Natural killer cell treated with Interleukin-12 subunit alpha and Interleukin-12 subunit beta and Interleukin-15 and Interleukin-18, amount 100 ng/mL, for 72 hours (primary cell): Measurements from ENCODE around the gene E2F6. TPM values are rescaled to one million over a fixed set of nuclear protein-coding genes. Genes with fewer than 3 reads are reported as not detected.

Experiments used
- ATAC-seq, 2 donors: fragments of 150-1000 bp; cut with Tn5 transposase in 1 of 2; sonication (Bioruptor Pico), chemical (Tn5 transposase) in 1 of 2; 2 replicates each; pipeline ENCODE4 v1.10.0; 2021
- DNase-seq: peaks from one replicate; pipeline ENCODE4 v3.0.0; 2022; ENCODE audit warnings: low spot score
- H3K27ac Mint-ChIP-seq, 2 donors: 1 replicate in 1 of 2; 2 replicates in 1 of 2; pipeline ENCODE4 v1.8.0; 2022; ENCODE audit warnings: mixed read lengths in 2 of 2, mild to moderate bottlenecking in 1 of 2, moderate library complexity in 1 of 2
- H3K27me3 Mint-ChIP-seq, 2 donors: 1 replicate in 1 of 2; 2 replicates in 1 of 2; pipeline ENCODE4 v1.8.0; 2022; ENCODE audit warnings: mixed read lengths in 2 of 2
- H3K36me3 Mint-ChIP-seq: one replicate; pipeline ENCODE4 v1.8.0; 2022; ENCODE audit warnings: mixed read lengths
- H3K4me1 Mint-ChIP-seq, 2 donors: 1 replicate in 1 of 2; 2 replicates in 1 of 2; pipeline ENCODE4 v1.8.0; 2022; ENCODE audit warnings: low read depth in 2 of 2, mixed read lengths in 2 of 2, mild to moderate bottlenecking in 1 of 2
- H3K4me3 Mint-ChIP-seq: one replicate; pipeline ENCODE4 v1.8.0; 2022; ENCODE audit warnings: mixed read lengths
- H3K9me3 Mint-ChIP-seq: 2 replicates; pipeline ENCODE4 v1.8.0; 2022; ENCODE audit warnings: mixed read lengths
- total RNA-seq, 2 donors: library from RNA; stranded (reverse); gene quantifications; one replicate each; pipeline ENCODE4 v1.2.3, GENCODE V29; 2022

E2F6 gene
- total RNA-seq, 2 donors from 2014 or later: 10.8 to 11.6 TPM

GRCh38 chr2:11397513-11397912 lies 68.4 kb downstream of the E2F6 start:
- H3K4me1 Mint-ChIP-seq: no peaks in the 10 kb centered on the region
- no peaks in the 10 kb centered on the region for H3K9me3 Mint-ChIP-seq
- no peak for DNase-seq
- no peaks in the 10 kb centered on the region for H3K36me3 Mint-ChIP-seq
- H3K27me3 Mint-ChIP-seq: no peaks in the 10 kb centered on the region
- no peak for ATAC-seq
- no peak overlapping the region for H3K4me3 Mint-ChIP-seq
- H3K27ac Mint-ChIP-seq: no peak overlapping the region

DNA sequence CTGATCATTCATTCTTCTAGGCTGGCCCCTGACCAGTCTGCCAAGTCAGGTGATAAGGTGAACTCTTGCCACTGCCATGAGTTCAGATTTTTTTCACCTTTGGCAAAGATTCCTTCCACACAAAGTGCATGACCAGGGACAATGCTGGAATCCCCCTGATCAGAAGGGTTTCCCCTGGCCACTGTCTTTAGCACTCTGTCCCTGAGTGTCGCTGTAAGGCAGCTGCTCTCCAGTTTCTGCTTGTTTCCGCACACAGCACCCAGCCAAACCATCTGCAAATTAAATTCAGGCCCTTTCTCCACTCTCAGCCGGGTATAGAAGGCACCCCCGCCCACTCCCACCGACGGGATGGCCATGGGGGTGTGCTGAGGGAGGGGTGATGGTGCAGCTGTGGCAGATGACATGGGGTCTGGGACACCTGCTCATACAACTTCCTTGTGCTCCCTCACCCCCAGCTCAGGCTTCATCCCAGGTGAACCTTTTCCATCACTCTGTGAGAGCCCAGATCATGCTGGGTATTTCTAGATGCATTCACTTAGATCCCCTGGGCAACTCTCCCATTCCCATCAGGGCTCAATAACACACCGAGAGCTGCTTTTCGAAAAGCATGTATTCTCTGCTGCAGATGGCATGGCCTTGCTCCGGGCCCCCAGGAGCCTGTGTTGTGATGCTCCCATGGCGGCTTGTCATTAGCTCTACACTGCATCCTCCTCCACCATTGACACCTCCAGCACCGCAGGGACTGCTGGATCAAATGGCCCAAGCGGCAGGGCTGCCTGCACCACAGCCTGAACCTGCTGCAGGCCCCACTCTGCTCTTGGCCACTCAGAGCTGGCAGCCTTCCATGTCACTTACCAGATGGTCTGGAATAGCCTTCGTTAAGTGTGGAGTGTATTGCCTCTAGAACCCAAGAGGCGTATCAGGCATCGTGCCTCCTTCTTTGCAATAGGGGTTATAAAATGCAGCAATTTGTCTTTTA lies 69.2 kb downstream of the E2F6 start:
- Mint-ChIP-seq H3K27ac (no peak overlapping the region), H3K4me3 (no peak overlapping the region), H3K36me3 (no peaks in the 10 kb centered on the region), H3K27me3 (no peaks in the 10 kb centered on the region), H3K9me3 (no peaks in the 10 kb centered on the region), H3K4me1 (no peaks in the 10 kb centered on the region)
- no peak for DNase-seq
- ATAC-seq: peak in 1 of 2 donors; percentile 30

GRCh38 chr2:11396021-11396420 lies 69.9 kb downstream of the E2F6 start:
- DNase-seq (no peak), ATAC-seq (no peak)
- no peaks in the 10 kb centered on the region for H3K36me3 Mint-ChIP-seq
- no peak overlapping the region for H3K27ac Mint-ChIP-seq
- no peak overlapping the region for H3K4me3 Mint-ChIP-seq
- no peaks in the 10 kb centered on the region for H3K4me1 Mint-ChIP-seq
- H3K27me3 Mint-ChIP-seq: peaks cover 0 to 3% of the 10 kb centered on the region in 2 donors
- no peaks in the 10 kb centered on the region for H3K9me3 Mint-ChIP-seq

- Mint-ChIP-seq H3K36me3 (no peaks in the 10 kb centered on the region), H3K9me3 (no peaks in the 10 kb centered on the region), H3K27ac (no peak overlapping the region), H3K4me1 (no peaks in the 10 kb centered on the region), H3K4me3 (no peak overlapping the region), H3K27me3 (peaks cover 0 to 3% of the 10 kb centered on the region in 2 donors)
- no peak for DNase-seq
- ATAC-seq: no peak
These were observed 70.6 kb downstream of the E2F6 start for GRCh38 chr2:11395389-11395788.

Other genes with a start within 250 kb of the E2F6 start
- 10 to 100 TPM; 19.1 to 26.3 TPM for gene ROCK2, start 121.5 kb downstream of the E2F6 start, total RNA-seq
- gene GREB1, start 67.9 kb upstream of the E2F6 start, total RNA-seq: 1 to 10 TPM; 1.1 to 2.2 TPM
- not detected for gene NTSR2, start 204.0 kb upstream of the E2F6 start, total RNA-seq